Measurements from ENCODE around the gene DMRT3. TPM values are rescaled to one million over a fixed set of nuclear protein-coding genes. Genes with fewer than 3 reads are reported as not detected.
"Not testable (repeated sequence)": the region's sequence is repeated elsewhere in the genome, so short reads cannot be mapped to it uniquely, and the experiment has no call there.

Gene DMRT3
- total and polyA plus RNA-seq, 2 donors: 0.09 TPM; not detected in 1

GRCh38 chr9:974996-975739, 1.3 kb upstream of the DMRT3 start:
- no peaks in the 10 kb centered on the region for H3K4me1 ChIP-seq (ENCODE audit: insufficient read depth)
- no peak for DNase-seq (ENCODE audit: extremely low spot score)
- no peak overlapping the region for H3K4me3 ChIP-seq (ENCODE audit: low read depth, low read length)
- no peaks in the 10 kb centered on the region for H3K36me3 ChIP-seq (ENCODE audit: insufficient read depth)
- no peak overlapping the region for H3K27ac ChIP-seq (ENCODE audit: low read depth)
- WGBS: 12% methylated on average over 24 of the region's 24 CpGs

GRCh38 chr9:975740-976257, 656 bp upstream of the DMRT3 start:
- H3K4me1 ChIP-seq (ENCODE audit: insufficient read depth): no peaks in the 10 kb centered on the region
- WGBS: 5% methylated on average over 23 of the region's 23 CpGs
- no peak overlapping the region for H3K27ac ChIP-seq (ENCODE audit: low read depth)
- no peak for DNase-seq (ENCODE audit: extremely low spot score)
- no peaks in the 10 kb centered on the region for H3K36me3 ChIP-seq (ENCODE audit: insufficient read depth)
- H3K4me3 ChIP-seq (ENCODE audit: low read depth, low read length): no peak overlapping the region

- Histone ChIP-seq H3K4me3 (ENCODE audit: low read depth, low read length) (no peak overlapping the region), H3K4me1 (ENCODE audit: insufficient read depth) (no peaks in the 10 kb centered on the region), H3K27ac (ENCODE audit: low read depth) (no peak overlapping the region), H3K36me3 (ENCODE audit: insufficient read depth) (no peaks in the 10 kb centered on the region)
- DNase-seq (ENCODE audit: extremely low spot score): no peak
- 2% methylated on average over 92 of the region's 92 CpGs for WGBS
Observed at GRCh38 chr9:976943-977837, 735 bp downstream of the DMRT3 start.

GRCh38 chr9:977838-978830, 1.7 kb downstream of the DMRT3 start:
- Histone ChIP-seq H3K27ac (ENCODE audit: low read depth) (no peak overlapping the region), H3K4me3 (ENCODE audit: low read depth, low read length) (no peak overlapping the region), H3K36me3 (ENCODE audit: insufficient read depth) (no peaks in the 10 kb centered on the region), H3K4me1 (ENCODE audit: insufficient read depth) (no peaks in the 10 kb centered on the region)
- WGBS: 27% methylated on average over 19 of the region's 19 CpGs
- DNase-seq (ENCODE audit: extremely low spot score): no peak

GRCh38 chr9:979983-980382, 3.5 kb downstream of the DMRT3 start:
- Histone ChIP-seq H3K4me1 (ENCODE audit: insufficient read depth) (no peaks in the 10 kb centered on the region), H3K27ac (ENCODE audit: low read depth) (no peak overlapping the region), H3K36me3 (ENCODE audit: insufficient read depth) (no peaks in the 10 kb centered on the region), H3K4me3 (ENCODE audit: low read depth, low read length) (no peak overlapping the region)
- WGBS: 16% methylated on average over 2 of the region's 2 CpGs
- no peak for DNase-seq (ENCODE audit: extremely low spot score)

GRCh38 chr9:980640-981039, 4.2 kb downstream of the DMRT3 start:
- Histone ChIP-seq H3K4me3 (ENCODE audit: low read depth, low read length) (no peak overlapping the region), H3K27ac (ENCODE audit: low read depth) (no peak overlapping the region), H3K36me3 (ENCODE audit: insufficient read depth) (no peaks in the 10 kb centered on the region), H3K4me1 (ENCODE audit: insufficient read depth) (no peaks in the 10 kb centered on the region)
- no peak for DNase-seq (ENCODE audit: extremely low spot score)
- WGBS: 9% methylated on average over 4 of the region's 4 CpGs

GRCh38 chr9:981491-981898, 5.0 kb downstream of the DMRT3 start:
- no peak overlapping the region for H3K4me3 ChIP-seq (ENCODE audit: low read depth, low read length)
- H3K4me1 ChIP-seq (ENCODE audit: insufficient read depth): no peaks in the 10 kb centered on the region
- WGBS: 12% methylated on average over 16 of the region's 16 CpGs
- H3K27ac ChIP-seq (ENCODE audit: low read depth): no peak overlapping the region
- no peaks in the 10 kb centered on the region for H3K36me3 ChIP-seq (ENCODE audit: insufficient read depth)
- DNase-seq (ENCODE audit: extremely low spot score): no peak

GRCh38 chr9:982394-983230, 6.2 kb downstream of the DMRT3 start:
- Histone ChIP-seq H3K4me3 (ENCODE audit: low read depth, low read length) (no peak overlapping the region), H3K36me3 (ENCODE audit: insufficient read depth) (no peaks in the 10 kb centered on the region), H3K4me1 (ENCODE audit: insufficient read depth) (no peaks in the 10 kb centered on the region), H3K27ac (ENCODE audit: low read depth) (no peak overlapping the region)
- no peak for DNase-seq (ENCODE audit: extremely low spot score)
- 33% methylated on average over 15 of the region's 15 CpGs for WGBS

- H3K4me1 ChIP-seq (ENCODE audit: insufficient read depth): no peaks in the 10 kb centered on the region
- 80% methylated on average over 4 of the region's 4 CpGs for WGBS
Observed at GRCh38 chr9:994005-994404, 17.6 kb downstream of the DMRT3 start.

GRCh38 chr9:995192-995591, 18.7 kb downstream of the DMRT3 start:
- Histone ChIP-seq H3K27ac (ENCODE audit: low read depth) (no peak overlapping the region), H3K36me3 (ENCODE audit: insufficient read depth) (no peaks in the 10 kb centered on the region), H3K4me3 (ENCODE audit: low read depth, low read length) (no peak overlapping the region), H3K4me1 (ENCODE audit: insufficient read depth) (no peaks in the 10 kb centered on the region)
- DNase-seq (ENCODE audit: extremely low spot score): no peak
- 87% methylated on average over 4 of the region's 4 CpGs for WGBS

More at GRCh38 chr9:994005-994404, 17.6 kb downstream of the DMRT3 start:
- DNase-seq (ENCODE audit: extremely low spot score): no peak
- H3K36me3 ChIP-seq (ENCODE audit: insufficient read depth): no peaks in the 10 kb centered on the region
- no peak overlapping the region for H3K27ac ChIP-seq (ENCODE audit: low read depth)
- no peak overlapping the region for H3K4me3 ChIP-seq (ENCODE audit: low read depth, low read length)

GRCh38 chr9:995781-996180, 19.3 kb downstream of the DMRT3 start:
- H3K36me3 ChIP-seq (ENCODE audit: insufficient read depth): no peaks in the 10 kb centered on the region
- H3K27ac ChIP-seq (ENCODE audit: low read depth): no peak overlapping the region
- H3K4me1 ChIP-seq (ENCODE audit: insufficient read depth): no peaks in the 10 kb centered on the region
- H3K4me3 ChIP-seq (ENCODE audit: low read depth, low read length): no peak overlapping the region
- WGBS: 25% methylated on average over 3 of the region's 3 CpGs
- DNase-seq (ENCODE audit: extremely low spot score): no peak

- WGBS: 68% methylated on average over 27 of the region's 55 CpGs
- H3K27ac ChIP-seq (ENCODE audit: low read depth); H3K4me3 ChIP-seq (ENCODE audit: low read depth, low read length); DNase-seq (ENCODE audit: extremely low spot score); H3K36me3 ChIP-seq (ENCODE audit: insufficient read depth); H3K4me1 ChIP-seq (ENCODE audit: insufficient read depth): not testable (repeated sequence)
Observed at GRCh38 chr9:998299-999110, 22.1 kb downstream of the DMRT3 start.

Measured in urinary bladder (tissue), 4 donors.